ENCODE measurements around the gene TSHZ3. TPM values are rescaled to one million over a fixed set of nuclear protein-coding genes. Genes with fewer than 3 reads are reported as not detected.
A peak's percentile ranks its signal among the peaks of the same experiment; 100 is the strongest.

The TSHZ3 gene
- total and polyA plus RNA-seq, 2 donors from 2014 or later = 1.7 to 8.4 TPM

GRCh38 chr19:31354316-31354715 is 5.1 kb upstream of the TSHZ3 start:
- FAIRE-seq = no peak
- Histone ChIP-seq H3K9me3 (ENCODE audit: control insufficient read depth in 2 of 3, insufficient read depth in 1 of 3, low read length in 3 of 3) (no peaks in the 10 kb centered on the region), H3K36me3 (ENCODE audit: control insufficient read depth in 2 of 3, insufficient read depth in 3 of 3, low read length in 3 of 3) (no peaks in the 10 kb centered on the region), H3K27me3 (ENCODE audit: control insufficient read depth, insufficient read depth, low read length) (peaks cover 58% of the 10 kb centered on the region), H3K27ac (ENCODE audit: low read depth in 2 of 2, low read length in 2 of 2) (no peak overlapping the region), H3K9ac (ENCODE audit: low read length in 3 of 3) (no peak overlapping the region), H3K4me3 (ENCODE audit: low read length in 3 of 3) (no peak overlapping the region), H3K4me1 (ENCODE audit: control insufficient read depth in 2 of 3, insufficient read depth in 2 of 3, low read depth in 1 of 3, low read length in 3 of 3) (peaks cover 0 to 6% (median 0%) of the 10 kb centered on the region in 3 donors)
- DNase-seq = no peak
- TF ChIP-seq CTCF (IDR thresholded peaks at IDR 0.05; ENCODE audit: borderline replicate concordance, extremely low read depth, insufficient read depth) = no peak
- intact Hi-C loops (cut with DNase I) = no loop called here

GRCh38 chr19:31353833-31354232 is 4.6 kb upstream of the TSHZ3 start:
- H3K4me1 ChIP-seq (ENCODE audit: control insufficient read depth in 2 of 3, insufficient read depth in 2 of 3, low read depth in 1 of 3, low read length in 3 of 3) = peaks cover 0 to 6% (median 0%) of the 10 kb centered on the region in 3 donors
- H3K9me3 ChIP-seq (ENCODE audit: control insufficient read depth in 2 of 3, insufficient read depth in 1 of 3, low read length in 3 of 3) = no peaks in the 10 kb centered on the region
- FAIRE-seq = no peak
- H3K4me3 ChIP-seq (ENCODE audit: low read length in 3 of 3) = no peak overlapping the region
- no peak for TF ChIP-seq CTCF (IDR thresholded peaks at IDR 0.05; ENCODE audit: borderline replicate concordance, extremely low read depth, insufficient read depth)
- H3K27me3 ChIP-seq (ENCODE audit: control insufficient read depth, insufficient read depth, low read length) = peaks cover 55% of the 10 kb centered on the region
- intact Hi-C loops (cut with DNase I) = no loop called here
- H3K9ac ChIP-seq (ENCODE audit: low read length in 3 of 3) = no peak overlapping the region
- DNase-seq = peak in 4 of 5 donors; percentile 27 to 70 (median 50)
- H3K27ac ChIP-seq (ENCODE audit: low read depth in 2 of 2, low read length in 2 of 2) = no peak overlapping the region
- no peaks in the 10 kb centered on the region for H3K36me3 ChIP-seq (ENCODE audit: control insufficient read depth in 2 of 3, insufficient read depth in 3 of 3, low read length in 3 of 3)

- DNase-seq (peak in 2 of 5 donors; percentile 19 to 24), FAIRE-seq (no peak)
- intact Hi-C loops (cut with DNase I) = no loop called here
- H3K9me3 ChIP-seq (ENCODE audit: control insufficient read depth in 2 of 3, insufficient read depth in 1 of 3, low read length in 3 of 3) = no peaks in the 10 kb centered on the region
- peaks cover 0 to 8% (median 0%) of the 10 kb centered on the region in 3 donors for H3K4me1 ChIP-seq (ENCODE audit: control insufficient read depth in 2 of 3, insufficient read depth in 2 of 3, low read depth in 1 of 3, low read length in 3 of 3)
- no peak overlapping the region for H3K27ac ChIP-seq (ENCODE audit: low read depth in 2 of 2, low read length in 2 of 2)
- H3K4me3 ChIP-seq (ENCODE audit: low read length in 3 of 3) = no peak overlapping the region
- TF ChIP-seq CTCF (IDR thresholded peaks at IDR 0.05; ENCODE audit: borderline replicate concordance, extremely low read depth, insufficient read depth) = no peak
- H3K27me3 ChIP-seq (ENCODE audit: control insufficient read depth, insufficient read depth, low read length) = peaks cover 55% of the 10 kb centered on the region
- no peak overlapping the region for H3K9ac ChIP-seq (ENCODE audit: low read length in 3 of 3)
- H3K36me3 ChIP-seq (ENCODE audit: control insufficient read depth in 2 of 3, insufficient read depth in 3 of 3, low read length in 3 of 3) = no peaks in the 10 kb centered on the region
Observed at GRCh38 chr19:31352782-31353651, 3.8 kb upstream of the TSHZ3 start.

Measured in kidney (tissue), 14 donors.